GM12891 (cell line): Measurements from ENCODE around the gene GDF11.

Experiments
- PAX5 ChIP-seq: IDR thresholded peaks from 2 replicates; pipeline ENCODE4 v1.6.1; 2011; ENCODE audit warnings: low read length, moderate library complexity, mild to moderate bottlenecking; ENCODE audit not compliant: insufficient read depth, severe bottlenecking
- POLR2A ChIP-seq: IDR thresholded peaks from 2 replicates; pipeline ENCODE4 v1.6.1; 2011; ENCODE audit warnings: low read depth, low read length, control low read depth
- POLR2AphosphoS5 ChIP-seq: IDR thresholded peaks from 2 replicates; pipeline ENCODE4 v1.6.1; 2011; ENCODE audit warnings: low read depth, low read length, control low read depth
- POU2F2 ChIP-seq: IDR thresholded peaks from 2 replicates; pipeline ENCODE4 v1.6.1; 2011; ENCODE audit warnings: low read depth, mild to moderate bottlenecking, control low read depth, low read length, moderate library complexity
- TAF1 ChIP-seq: IDR thresholded peaks from 2 replicates; pipeline ENCODE4 v1.6.1; 2011; ENCODE audit warnings: low read depth, low read length, control low read depth

- TF ChIP-seq POLR2AphosphoS5 (no peak), PAX5 (no peak), POLR2A (no peak), POU2F2 (no peak), TAF1 (no peak)
Observed at GRCh38 chr12:55706568-55707218, 36.2 kb upstream of the GDF11 start.
